A549 (cell line): Measurements from ENCODE around the gene IFNB1.

Experiments used
- CHD4 ChIP-seq: fragments of 200-600 bp; sonication (generic); IDR thresholded peaks from 2 replicates; pipeline ENCODE4 v1.6.1; 2016; ENCODE audit warnings: antibody characterized with exemption, mild to moderate bottlenecking, borderline replicate concordance
- RFX5 ChIP-seq: fragments of 450-650 bp; IDR thresholded peaks from 2 replicates; pipeline ENCODE4 v1.7.1; 2014; ENCODE audit warnings: antibody characterized with exemption, mild to moderate bottlenecking, moderate library complexity
- TF ChIP-seq, protein P1 (sequence below): fragments of >200 bp; sonication (Bioruptor Twin); formaldehyde crosslinking; IDR thresholded peaks from 3 replicates; pipeline ENCODE4 v1.5.1; 2016

DNA sequence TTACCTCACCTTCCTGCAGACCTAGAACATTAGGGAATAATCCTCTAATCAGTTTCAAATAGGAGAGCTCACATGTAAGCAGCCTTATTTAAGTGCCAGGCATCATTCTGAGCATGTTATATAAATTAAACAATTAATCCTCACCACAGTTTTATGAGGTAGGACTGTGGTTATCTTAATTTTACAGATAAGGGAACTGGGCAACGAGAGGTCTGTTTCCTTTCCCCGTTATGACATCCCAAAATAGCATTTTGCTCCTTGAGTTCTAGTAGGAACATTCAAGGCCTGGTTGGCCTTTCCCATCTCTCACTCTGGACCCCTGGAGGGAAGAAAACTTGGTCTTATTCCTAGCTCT is 19.1 kb upstream of the IFNB1 start:
- TF ChIP-seq RFX5, result no peak
- no peak for TF ChIP-seq CHD4
- TF ChIP-seq, protein P1, sequence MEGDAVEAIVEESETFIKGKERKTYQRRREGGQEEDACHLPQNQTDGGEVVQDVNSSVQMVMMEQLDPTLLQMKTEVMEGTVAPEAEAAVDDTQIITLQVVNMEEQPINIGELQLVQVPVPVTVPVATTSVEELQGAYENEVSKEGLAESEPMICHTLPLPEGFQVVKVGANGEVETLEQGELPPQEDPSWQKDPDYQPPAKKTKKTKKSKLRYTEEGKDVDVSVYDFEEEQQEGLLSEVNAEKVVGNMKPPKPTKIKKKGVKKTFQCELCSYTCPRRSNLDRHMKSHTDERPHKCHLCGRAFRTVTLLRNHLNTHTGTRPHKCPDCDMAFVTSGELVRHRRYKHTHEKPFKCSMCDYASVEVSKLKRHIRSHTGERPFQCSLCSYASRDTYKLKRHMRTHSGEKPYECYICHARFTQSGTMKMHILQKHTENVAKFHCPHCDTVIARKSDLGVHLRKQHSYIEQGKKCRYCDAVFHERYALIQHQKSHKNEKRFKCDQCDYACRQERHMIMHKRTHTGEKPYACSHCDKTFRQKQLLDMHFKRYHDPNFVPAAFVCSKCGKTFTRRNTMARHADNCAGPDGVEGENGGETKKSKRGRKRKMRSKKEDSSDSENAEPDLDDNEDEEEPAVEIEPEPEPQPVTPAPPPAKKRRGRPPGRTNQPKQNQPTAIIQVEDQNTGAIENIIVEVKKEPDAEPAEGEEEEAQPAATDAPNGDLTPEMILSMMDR, result no peak
